ENCODE data around the gene CNIH2. TPM values are rescaled to one million over a fixed set of nuclear protein-coding genes. Genes with fewer than 3 reads are reported as not detected.

CNIH2 gene
- polyA plus RNA-seq, 1 experiment = 1.2 TPM

DNA sequence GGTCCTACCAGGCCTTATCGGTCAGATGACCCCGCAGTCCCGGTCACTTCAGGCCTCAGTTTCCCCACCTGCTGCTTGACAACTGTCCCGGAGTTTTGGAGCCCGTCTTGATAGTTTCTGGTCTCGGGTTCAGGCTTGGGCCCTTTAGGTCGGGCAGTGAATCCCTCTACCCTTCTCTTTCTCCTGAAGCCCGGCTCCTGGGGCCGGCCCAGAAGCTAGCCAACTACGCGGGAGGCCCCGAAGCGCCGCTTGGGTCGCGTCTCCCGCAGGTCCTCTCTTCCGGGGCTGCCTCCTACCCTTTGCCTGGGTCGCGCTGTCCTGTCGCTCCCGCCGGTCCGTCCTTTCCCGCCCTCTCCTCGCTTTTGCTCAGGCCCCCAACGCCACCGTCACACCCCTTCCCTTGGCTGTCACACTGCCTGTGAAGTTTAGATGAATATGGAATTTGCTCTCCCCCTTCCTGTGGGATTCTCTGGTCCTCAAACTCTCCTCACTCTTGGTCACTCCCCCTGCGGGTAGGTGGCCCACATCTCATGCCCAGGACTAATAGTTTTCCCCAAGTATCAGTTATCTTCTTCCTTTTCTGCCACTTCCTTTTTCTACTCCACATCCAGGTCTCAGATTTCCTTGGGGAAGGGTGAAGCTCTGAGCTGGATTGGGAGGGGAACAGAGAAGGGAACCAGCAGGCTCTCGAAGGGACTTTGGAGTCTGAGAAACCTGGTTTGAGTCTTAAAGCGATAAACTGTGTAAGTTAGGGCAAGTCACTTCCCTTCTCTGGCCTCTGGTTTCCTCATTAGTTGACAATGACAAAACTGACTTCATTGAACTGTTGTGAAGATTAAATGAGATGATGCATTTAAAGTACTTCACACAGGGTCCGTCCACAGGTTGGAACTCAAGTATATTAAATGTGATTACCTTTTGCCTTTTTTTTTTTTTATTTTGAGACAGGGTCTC is 8.7 kb upstream of the CNIH2 start:
- ChIA-PET POLR2A (interaction anchor here (0.6 kb wide), 1 partner anchor 423 kb away, joined by 5 read pairs; no protein-coding TSS in a partner anchor), CTCF (interaction anchor here (1.0 to 8.7 kb wide), 6 partner anchors 8 to 44 kb away, joined by 3 to 60 read pairs (median 4); partner anchors contain the start of gene YIF1A)
- no peak for DNase-seq (ENCODE audit: low read depth)
- peak; percentile 51 for TF ChIP-seq CTCF (IDR thresholded peaks at IDR 0.05; ENCODE audit: insufficient read depth, low read depth, low read length)
- peak overlapping the region; percentile 92 for H3K4me3 ChIP-seq (ENCODE audit: low read depth, low read length)
- H3K27me3 ChIP-seq (ENCODE audit: control insufficient read depth, insufficient read depth, low read length) = no peaks in the 10 kb centered on the region
- peaks cover 39% of the 10 kb centered on the region for H3K36me3 ChIP-seq (ENCODE audit: control insufficient read depth, insufficient read depth, low read length)

DNA sequence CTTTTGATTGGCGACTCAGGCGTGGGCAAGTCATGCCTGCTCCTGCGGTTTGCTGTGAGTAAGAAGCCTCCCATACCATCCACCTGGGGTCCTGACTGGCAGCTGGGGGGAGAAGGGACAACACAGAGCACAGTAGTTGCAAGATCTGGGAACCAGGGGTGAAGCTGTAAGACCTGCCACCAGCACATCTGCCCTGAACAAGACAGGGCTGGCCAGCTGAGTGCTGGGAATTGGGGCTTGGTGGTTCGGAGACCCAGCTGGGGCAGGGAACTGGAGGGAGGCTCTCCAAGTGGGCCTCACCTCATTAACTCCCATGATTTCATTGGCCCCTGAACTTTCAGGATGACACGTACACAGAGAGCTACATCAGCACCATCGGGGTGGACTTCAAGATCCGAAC is 6.2 kb upstream of the CNIH2 start:
- Histone ChIP-seq H3K27me3 (ENCODE audit: control insufficient read depth, insufficient read depth, low read length) (no peaks in the 10 kb centered on the region), H3K4me3 (ENCODE audit: low read depth, low read length) (no peak overlapping the region), H3K36me3 (ENCODE audit: control insufficient read depth, insufficient read depth, low read length) (peaks cover 35% of the 10 kb centered on the region)
- CTCF ChIA-PET = interaction anchor here (1.1 to 8.7 kb wide), 2 partner anchors 10 to 18 kb away, joined by 3 to 60 read pairs; no protein-coding TSS in a partner anchor
- TF ChIP-seq CTCF (IDR thresholded peaks at IDR 0.05; ENCODE audit: insufficient read depth, low read depth, low read length) = no peak
- POLR2A ChIA-PET = no interaction called here
- DNase-seq (ENCODE audit: low read depth) = no peak

DNA sequence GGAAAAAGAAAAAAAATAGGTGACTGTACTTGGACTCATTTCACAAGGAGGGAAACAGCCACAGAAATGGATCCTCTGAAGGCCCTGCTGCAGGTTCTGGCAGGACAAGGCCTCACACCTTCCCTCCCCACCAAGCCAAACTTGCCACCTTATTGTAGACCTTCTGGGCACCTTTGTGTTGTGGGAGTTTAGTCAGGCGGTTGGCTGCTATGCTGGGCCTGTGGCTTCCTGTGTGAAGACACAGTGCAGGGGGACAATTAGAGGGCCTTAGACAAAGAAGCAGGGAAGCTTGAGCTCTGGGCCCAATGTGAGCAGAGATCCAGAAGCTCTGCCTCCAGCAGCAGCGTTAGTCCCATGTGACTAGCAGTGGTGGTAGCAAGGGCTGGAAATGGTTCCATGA is 5.4 kb upstream of the CNIH2 start:
- Histone ChIP-seq H3K36me3 (ENCODE audit: control insufficient read depth, insufficient read depth, low read length) (peaks cover 35% of the 10 kb centered on the region), H3K27me3 (ENCODE audit: control insufficient read depth, insufficient read depth, low read length) (no peaks in the 10 kb centered on the region), H3K4me3 (ENCODE audit: low read depth, low read length) (no peak overlapping the region)
- no peak for DNase-seq (ENCODE audit: low read depth)
- ChIA-PET POLR2A (no interaction called here), CTCF (interaction anchor here (0.8 to 8.7 kb wide), 3 partner anchors 9 to 17 kb away, joined by 3 to 60 read pairs (median 3); no protein-coding TSS in a partner anchor)
- TF ChIP-seq CTCF (IDR thresholded peaks at IDR 0.05; ENCODE audit: insufficient read depth, low read depth, low read length) = no peak

- POLR2A ChIA-PET = no interaction called here
Measured at GRCh38 chr11:66274219-66274618, 3.8 kb upstream of the CNIH2 start.

More at GRCh38 chr11:66274219-66274618, 3.8 kb upstream of the CNIH2 start:
- no peak overlapping the region for H3K4me3 ChIP-seq (ENCODE audit: low read depth, low read length)
- DNase-seq (ENCODE audit: low read depth) = no peak
- CTCF ChIA-PET = interaction anchor here (1.0 to 8.7 kb wide), 2 partner anchors 7 to 15 kb away, joined by 3 to 60 read pairs; partner anchors contain the start of gene YIF1A
- no peaks in the 10 kb centered on the region for H3K27me3 ChIP-seq (ENCODE audit: control insufficient read depth, insufficient read depth, low read length)
- no peak for TF ChIP-seq CTCF (IDR thresholded peaks at IDR 0.05; ENCODE audit: insufficient read depth, low read depth, low read length)
- peaks cover 35% of the 10 kb centered on the region for H3K36me3 ChIP-seq (ENCODE audit: control insufficient read depth, insufficient read depth, low read length)

Data from BJ (cell line).